Measurements from ENCODE around the gene FBXO38.
A peak's percentile ranks its signal among the peaks of the same experiment; 100 is the strongest.

Gene FBXO38, protein sequence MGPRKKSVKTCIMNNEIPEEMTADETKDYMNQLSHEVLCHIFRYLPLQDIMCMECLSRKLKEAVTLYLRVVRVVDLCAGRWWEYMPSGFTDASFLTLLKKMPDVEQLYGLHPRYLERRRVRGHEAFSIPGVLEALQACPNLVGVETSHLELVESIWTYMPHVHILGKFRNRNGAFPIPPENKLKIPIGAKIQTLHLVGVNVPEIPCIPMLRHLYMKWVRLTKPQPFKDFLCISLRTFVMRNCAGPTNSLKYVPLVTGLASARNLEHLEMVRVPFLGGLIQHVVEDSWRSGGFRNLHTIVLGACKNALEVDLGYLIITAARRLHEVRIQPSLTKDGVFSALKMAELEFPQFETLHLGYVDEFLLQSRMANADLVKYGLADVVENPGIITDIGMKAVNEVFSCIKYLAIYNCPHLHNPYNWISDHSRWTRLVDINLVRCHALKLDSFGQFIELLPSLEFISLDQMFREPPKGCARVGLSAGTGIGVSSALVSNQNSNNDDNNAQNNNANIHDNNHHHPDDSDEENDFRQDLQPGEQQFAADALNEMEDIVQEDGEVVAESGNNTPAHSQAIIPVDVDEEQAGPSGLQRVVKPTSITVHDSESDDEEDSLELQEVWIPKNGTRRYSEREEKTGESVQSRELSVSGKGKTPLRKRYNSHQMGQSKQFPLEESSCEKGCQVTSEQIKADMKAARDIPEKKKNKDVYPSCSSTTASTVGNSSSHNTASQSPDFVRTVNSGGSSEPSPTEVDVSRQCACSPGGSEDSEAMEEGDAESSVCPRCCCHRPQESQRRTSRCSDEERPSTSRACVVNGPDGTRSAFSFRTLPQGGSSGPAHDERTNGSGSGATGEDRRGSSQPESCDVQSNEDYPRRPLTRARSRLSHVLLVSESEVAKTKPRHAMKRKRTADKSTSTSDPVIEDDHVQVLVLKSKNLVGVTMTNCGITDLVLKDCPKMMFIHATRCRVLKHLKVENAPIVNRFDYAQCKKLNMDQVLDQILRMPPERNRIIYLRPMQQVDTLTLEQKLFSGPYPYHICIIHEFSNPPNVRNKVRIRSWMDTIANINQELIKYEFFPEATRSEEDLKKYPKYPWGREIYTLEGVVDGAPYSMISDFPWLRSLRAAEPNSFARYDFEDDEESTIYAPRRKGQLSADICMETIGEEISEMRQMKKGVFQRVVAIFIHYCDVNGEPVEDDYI

GRCh38 chr5:148383564-148384379 is at the start of gene FBXO38:
TSS of gene FBXO38 (plus strand) at chr5:148383958. CDS start at chr5:148394777, 10,819 bp downstream.
- DNase-seq (ENCODE audit: insufficient read length, low spot score) (peak; percentile 88), FAIRE-seq (peak; percentile 97)

DNA sequence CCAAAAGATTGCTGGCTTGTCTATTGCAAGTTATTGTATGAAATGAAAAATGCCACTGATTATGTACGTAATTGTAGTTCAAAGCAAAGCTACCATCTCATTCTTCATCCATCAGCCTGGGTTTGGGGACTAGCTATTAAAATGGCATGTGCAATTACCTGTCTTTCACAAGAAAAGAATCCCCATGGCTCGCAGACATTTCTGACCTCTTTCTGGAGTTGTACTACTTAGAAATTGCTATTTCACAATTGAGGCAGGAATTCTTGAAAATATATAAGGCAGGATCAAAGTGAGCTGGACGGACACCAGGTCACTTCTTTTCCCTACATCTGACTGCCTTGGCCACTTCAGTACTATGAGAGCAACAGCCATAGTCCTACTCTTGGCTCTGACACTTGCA is 48.5 kb upstream of the FBXO38 start, which contains the start of gene SPINK9:
Gene SPINK9 (plus strand): TSS at position 301 of the 400 bp plus-strand sequence. CDS start 55 bp downstream, at position 356.
- no peak for FAIRE-seq
- DNase-seq (ENCODE audit: insufficient read length, low spot score), result no peak

- FAIRE-seq, result no peak
- DNase-seq (ENCODE audit: insufficient read length, low spot score), result no peak
These were observed 46.9 kb upstream of the FBXO38 start for GRCh38 chr5:148336704-148337435.

DNA sequence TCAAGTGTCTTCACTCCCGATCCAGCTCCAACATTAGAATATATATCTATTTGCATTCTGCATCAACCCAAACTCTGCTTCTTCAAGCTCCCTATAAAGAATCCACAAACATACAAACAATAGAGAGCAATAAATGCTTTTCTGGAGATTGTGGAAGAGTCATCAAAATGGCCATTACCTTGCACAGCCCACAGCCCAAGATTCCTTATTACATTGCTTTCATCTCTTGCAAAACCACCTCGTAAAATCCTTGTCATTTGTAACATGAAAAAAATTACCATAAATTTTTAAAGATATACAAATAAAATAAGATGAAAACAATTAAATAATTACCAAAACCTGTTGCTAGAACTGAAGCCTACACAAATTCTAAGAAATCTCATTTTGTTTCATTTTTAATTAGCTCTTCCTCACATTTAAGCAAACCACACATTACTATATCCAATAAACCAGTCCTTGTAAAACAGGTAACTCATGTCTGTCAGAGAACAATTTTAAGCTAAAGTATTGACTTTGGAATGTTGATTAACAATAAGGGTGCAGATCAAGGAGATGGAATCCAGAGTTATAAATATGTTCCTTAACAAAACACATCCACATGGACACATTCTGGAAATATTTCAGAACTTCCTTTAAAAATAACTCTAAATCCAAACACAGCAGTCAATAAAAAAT is 41.2 kb upstream of the FBXO38 start:
- FAIRE-seq (no peak), DNase-seq (ENCODE audit: insufficient read length, low spot score) (no peak)

- no peak for DNase-seq (ENCODE audit: insufficient read length, low spot score)
- no peak for FAIRE-seq
These were observed 40.7 kb upstream of the FBXO38 start for GRCh38 chr5:148343046-148343407.

- no peak for FAIRE-seq
- no peak for DNase-seq (ENCODE audit: insufficient read length, low spot score)
These were observed 39.9 kb upstream of the FBXO38 start for GRCh38 chr5:148343603-148344487.

DNA sequence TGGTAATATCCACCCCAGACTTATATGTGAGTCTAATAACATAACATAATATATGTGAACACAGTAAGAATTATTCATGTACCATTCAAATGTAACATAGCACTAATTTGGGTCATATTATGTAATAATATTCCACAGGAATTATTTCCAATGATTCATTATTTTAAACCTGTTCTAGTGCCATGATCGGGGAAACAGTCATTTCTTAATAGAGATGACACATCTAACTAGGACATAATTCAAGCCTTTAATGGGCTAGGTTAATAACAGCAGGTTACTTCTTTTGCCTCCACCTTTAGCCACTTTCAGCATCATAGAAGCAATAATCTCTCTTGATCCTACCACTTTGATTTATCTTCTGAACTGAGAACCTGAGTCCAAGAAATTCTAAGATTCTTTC is 36.1 kb upstream of the FBXO38 start:
- FAIRE-seq, result no peak
- no peak for DNase-seq (ENCODE audit: insufficient read length, low spot score)

DNA sequence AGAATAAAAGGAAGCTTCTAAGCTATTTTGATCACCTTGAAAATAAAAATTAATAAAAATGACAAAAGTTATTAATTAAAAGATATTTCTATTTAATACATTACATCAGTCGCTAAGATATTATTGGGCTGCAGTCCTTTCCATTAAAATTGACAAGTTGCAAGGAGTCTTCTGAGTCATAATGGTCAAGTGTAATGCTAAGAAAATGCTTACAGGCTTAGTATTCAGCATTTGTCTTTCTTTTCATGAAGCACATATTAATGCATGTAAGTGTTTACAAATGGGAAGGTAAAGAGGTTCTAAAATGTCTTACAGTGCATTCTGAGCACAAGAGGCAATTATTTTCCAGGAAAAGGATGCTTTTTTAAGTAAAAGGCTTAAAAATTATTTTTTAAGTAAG is 31.1 kb upstream of the FBXO38 start:
- no peak for FAIRE-seq
- no peak for DNase-seq (ENCODE audit: insufficient read length, low spot score)

GRCh38 chr5:148353634-148354033 is 30.1 kb upstream of the FBXO38 start:
- FAIRE-seq (no peak), DNase-seq (ENCODE audit: insufficient read length, low spot score) (no peak)

DNA sequence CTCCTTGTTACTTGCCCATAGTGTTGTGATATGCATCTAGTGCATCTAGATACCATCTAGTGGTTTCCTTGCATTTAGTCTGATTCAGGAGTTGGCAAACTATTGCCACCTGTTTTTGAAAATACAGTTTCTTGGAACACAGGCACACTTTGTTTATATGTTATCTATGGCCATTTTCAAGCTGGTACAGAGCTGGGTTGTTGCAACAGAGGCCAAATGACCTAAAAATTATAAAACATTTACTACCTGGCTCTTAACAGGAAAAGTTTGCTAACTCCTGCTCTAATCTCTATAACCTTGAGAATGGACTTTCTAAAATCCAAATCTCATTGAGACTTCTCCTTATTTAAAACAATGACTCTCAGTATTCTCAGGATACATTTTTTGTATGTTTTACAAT is 19.4 kb upstream of the FBXO38 start:
- no peak for FAIRE-seq
- no peak for DNase-seq (ENCODE audit: insufficient read length, low spot score)

GRCh38 chr5:148368299-148368698 is 15.5 kb upstream of the FBXO38 start:
- DNase-seq (ENCODE audit: insufficient read length, low spot score), result no peak
- FAIRE-seq, result no peak

- FAIRE-seq, result no peak
- DNase-seq (ENCODE audit: insufficient read length, low spot score), result no peak
These were observed 11.5 kb upstream of the FBXO38 start for GRCh38 chr5:148372166-148372725.

DNA sequence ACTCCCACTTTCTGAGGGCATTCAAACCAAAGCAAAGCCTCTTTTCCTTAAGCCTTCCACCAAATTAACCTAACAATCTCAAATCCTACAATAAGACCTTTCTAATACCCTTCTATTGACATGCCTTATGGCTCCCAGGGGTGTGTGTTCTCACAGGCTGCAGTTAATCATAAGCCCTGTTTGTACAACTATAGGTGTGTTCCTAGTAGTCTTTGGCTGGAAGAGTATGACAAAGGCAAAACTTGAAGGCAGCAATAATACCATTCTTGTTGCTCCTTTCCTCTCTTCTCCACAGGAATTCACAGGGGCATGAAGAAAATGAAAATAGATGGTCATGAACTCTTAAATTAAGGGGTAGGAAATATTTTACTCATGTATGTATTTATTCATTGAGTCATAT is 10.9 kb upstream of the FBXO38 start:
- DNase-seq (ENCODE audit: insufficient read length, low spot score) (no peak), FAIRE-seq (no peak)

GRCh38 chr5:148374690-148375360 is 8.9 kb upstream of the FBXO38 start:
- no peak for FAIRE-seq
- DNase-seq (ENCODE audit: insufficient read length, low spot score), result peak; percentile 21

GRCh38 chr5:148376198-148376597 is 7.6 kb upstream of the FBXO38 start:
- FAIRE-seq (no peak), DNase-seq (ENCODE audit: insufficient read length, low spot score) (no peak)

- FAIRE-seq (no peak), DNase-seq (ENCODE audit: insufficient read length, low spot score) (no peak)
These were observed 5.1 kb upstream of the FBXO38 start for GRCh38 chr5:148378670-148379069.

- FAIRE-seq, result no peak
- no peak for DNase-seq (ENCODE audit: insufficient read length, low spot score)
These were observed 4.4 kb upstream of the FBXO38 start for GRCh38 chr5:148379340-148379739.
